Measurements from ENCODE around the gene IGSF5.
"Not testable (repeated sequence)": the region's sequence is repeated elsewhere in the genome, so short reads cannot be mapped to it uniquely, and the experiment has no call there.

IGSF5 gene

GRCh38 chr21:39738566-39738965 is 6.4 kb upstream of the IGSF5 start:
- no peak for DNase-seq (ENCODE audit: low spot score)

GRCh38 chr21:39739531-39739930 is 5.5 kb upstream of the IGSF5 start:
- not testable (repeated sequence) for DNase-seq (ENCODE audit: low spot score)

- peak; percentile 18 for DNase-seq (ENCODE audit: low spot score)
Measured at GRCh38 chr21:39742561-39742960, 2.4 kb upstream of the IGSF5 start.

GRCh38 chr21:39745332-39745731 is 349 bp downstream of the IGSF5 start:
- DNase-seq (ENCODE audit: low spot score) = not testable (repeated sequence)

- DNase-seq (ENCODE audit: low spot score) = no peak
Measured at GRCh38 chr21:39750670-39751069, 5.7 kb downstream of the IGSF5 start.

- DNase-seq (ENCODE audit: low spot score) = no peak
Measured at GRCh38 chr21:39754811-39755210, 9.8 kb downstream of the IGSF5 start.

- no peak for DNase-seq (ENCODE audit: low spot score)
Measured at GRCh38 chr21:39756285-39756684, 11.3 kb downstream of the IGSF5 start.

GRCh38 chr21:39763272-39763970 is 18.4 kb downstream of the IGSF5 start:
- no peak for DNase-seq (ENCODE audit: low spot score)

- no peak for DNase-seq (ENCODE audit: low spot score)
Measured at GRCh38 chr21:39774227-39774626, 29.2 kb downstream of the IGSF5 start.

- no peak for DNase-seq (ENCODE audit: low spot score)
Measured at GRCh38 chr21:39775816-39776215, 30.8 kb downstream of the IGSF5 start.

GRCh38 chr21:39776589-39776988 is 31.6 kb downstream of the IGSF5 start:
- DNase-seq (ENCODE audit: low spot score) = no peak

- DNase-seq (ENCODE audit: low spot score) = no peak
Measured at GRCh38 chr21:39781331-39781730, 36.3 kb downstream of the IGSF5 start.

- DNase-seq (ENCODE audit: low spot score) = peak; percentile 88
Measured at GRCh38 chr21:39788383-39788782, 43.4 kb downstream of the IGSF5 start.

- DNase-seq (ENCODE audit: low spot score) = no peak
Measured at GRCh38 chr21:39796466-39796865, 51.5 kb downstream of the IGSF5 start.

GRCh38 chr21:39799178-39799577 is 54.2 kb downstream of the IGSF5 start:
- no peak for DNase-seq (ENCODE audit: low spot score)

GRCh38 chr21:39800311-39800710 is 55.3 kb downstream of the IGSF5 start:
- DNase-seq (ENCODE audit: low spot score) = no peak

GRCh38 chr21:39802217-39802616 is 57.2 kb downstream of the IGSF5 start:
- DNase-seq (ENCODE audit: low spot score) = no peak

GRCh38 chr21:39803393-39803792 is 58.4 kb downstream of the IGSF5 start:
- DNase-seq (ENCODE audit: low spot score) = no peak

GRCh38 chr21:39804240-39804639 is 59.3 kb downstream of the IGSF5 start:
- no peak for DNase-seq (ENCODE audit: low spot score)

- no peak for DNase-seq (ENCODE audit: low spot score)
Measured at GRCh38 chr21:39805983-39806382, 61.0 kb downstream of the IGSF5 start.

GRCh38 chr21:39807738-39808137 is 62.8 kb downstream of the IGSF5 start:
- DNase-seq (ENCODE audit: low spot score) = no peak

GRCh38 chr21:39809936-39810335 is 65.0 kb downstream of the IGSF5 start:
- DNase-seq (ENCODE audit: low spot score) = no peak

GRCh38 chr21:39812983-39813382 is 68.0 kb downstream of the IGSF5 start:
- no peak for DNase-seq (ENCODE audit: low spot score)

GRCh38 chr21:39818557-39818956 is 73.6 kb downstream of the IGSF5 start:
- DNase-seq (ENCODE audit: low spot score) = no peak
